ENCODE data around the gene CLNK. TPM values are rescaled to one million over a fixed set of nuclear protein-coding genes. Genes with fewer than 3 reads are reported as not detected.

CLNK gene
- polyA plus RNA-seq, 1 of the 3 experiments (the other 2 are of a cell fraction): not detected

DNA sequence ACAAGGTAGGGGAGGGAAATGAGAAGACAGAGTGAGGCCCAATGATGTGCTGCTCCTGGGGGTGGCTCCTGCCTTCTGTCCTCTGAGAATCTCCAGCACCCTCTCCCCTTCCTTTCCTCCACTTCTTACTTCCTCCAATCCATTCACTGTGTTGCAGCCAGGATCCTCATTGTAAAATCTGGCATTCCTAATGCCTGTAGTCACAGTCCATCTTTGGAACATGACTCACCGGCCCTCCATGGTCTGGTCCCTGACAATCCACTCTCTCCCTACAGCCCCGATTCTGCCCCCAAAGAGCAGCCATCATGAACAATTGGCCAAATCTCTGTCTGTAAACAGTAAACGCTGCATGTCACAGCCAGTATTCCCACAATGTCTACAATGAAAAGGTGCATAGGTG is 72.9 kb downstream of the CLNK start:
- H3F3A ChIP-seq (replicated peaks; ENCODE audit: insufficient read depth): no peaks in the 10 kb centered on the region
- no peak overlapping the region for H3K4me3 ChIP-seq (ENCODE audit: low read depth in 2 of 2, low read length in 1 of 2)
- 0% methylated on average over 3 of the region's 3 CpGs for WGBS (ENCODE audit: low lambda C conversion rate)
- no peaks in the 10 kb centered on the region for H4K20me1 ChIP-seq (ENCODE audit: insufficient read depth)
- peak overlapping the region; percentile 25 for H3K4me2 ChIP-seq
- H3K9me2 ChIP-seq: no peaks in the 10 kb centered on the region
- peak overlapping the region; percentile 71; the same call in 1 of the 2 replicates for H2AFZ ChIP-seq (ENCODE audit: low read depth)
- no peaks in the 10 kb centered on the region for H3K36me3 ChIP-seq (replicated peaks in 1 of 2; ENCODE audit: control insufficient read depth in 1 of 2, insufficient read depth in 2 of 2, low read length in 1 of 2)
- POLR2A ChIA-PET: no interaction called here
- H3K9ac ChIP-seq: no peak overlapping the region
- TF ChIP-seq, protein P1, sequence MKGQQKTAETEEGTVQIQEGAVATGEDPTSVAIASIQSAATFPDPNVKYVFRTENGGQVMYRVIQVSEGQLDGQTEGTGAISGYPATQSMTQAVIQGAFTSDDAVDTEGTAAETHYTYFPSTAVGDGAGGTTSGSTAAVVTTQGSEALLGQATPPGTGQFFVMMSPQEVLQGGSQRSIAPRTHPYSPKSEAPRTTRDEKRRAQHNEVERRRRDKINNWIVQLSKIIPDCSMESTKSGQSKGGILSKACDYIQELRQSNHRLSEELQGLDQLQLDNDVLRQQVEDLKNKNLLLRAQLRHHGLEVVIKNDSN (IDR thresholded peaks at IDR 0.05; ENCODE audit: borderline replicate concordance, low read depth): no peak
- TF ChIP-seq CHD2 (IDR thresholded peaks at IDR 0.05; ENCODE audit: low read length, partially characterized antibody) (no peak), RXRA (IDR thresholded peaks at IDR 0.05; ENCODE audit: borderline replicate concordance, low read depth) (no peak), RCOR1 (IDR thresholded peaks at IDR 0.05; ENCODE audit: low read length) (no peak), FOXM1 (IDR thresholded peaks at IDR 0.05; ENCODE audit: low read depth) (no peak), NRF1 (IDR thresholded peaks at IDR 0.05; ENCODE audit: low read depth, low read length) (no peak), EP300 (IDR thresholded peaks at IDR 0.05; ENCODE audit: borderline replicate concordance in 1 of 2, low read depth in 1 of 2, low read length in 1 of 2) (no peak), NFIC (IDR thresholded peaks at IDR 0.05; ENCODE audit: borderline replicate concordance) (no peak), EZH2phosphoT487 (IDR thresholded peaks at IDR 0.05; ENCODE audit: borderline replicate concordance, low read depth) (no peak), MEF2A (IDR thresholded peaks at IDR 0.05; ENCODE audit: borderline replicate concordance, low read depth) (peak; percentile 96), SIN3A (IDR thresholded peaks at IDR 0.05; ENCODE audit: borderline replicate concordance, low read depth, low read length) (no peak), TCF12 (IDR thresholded peaks at IDR 0.05) (0 out of 2 replicates have a peak, but pooled peaks have one; percentile 12), JUND (IDR thresholded peaks at IDR 0.05) (peak; percentile 54), FOSL2 (IDR thresholded peaks at IDR 0.05; ENCODE audit: borderline replicate concordance, low read depth) (peak; percentile 57; the same call in 1 of the 2 replicates), TAF1 (IDR thresholded peaks at IDR 0.05; ENCODE audit: borderline replicate concordance, low read depth, low read length) (no peak)
- TF ChIP-seq, protein P2, sequence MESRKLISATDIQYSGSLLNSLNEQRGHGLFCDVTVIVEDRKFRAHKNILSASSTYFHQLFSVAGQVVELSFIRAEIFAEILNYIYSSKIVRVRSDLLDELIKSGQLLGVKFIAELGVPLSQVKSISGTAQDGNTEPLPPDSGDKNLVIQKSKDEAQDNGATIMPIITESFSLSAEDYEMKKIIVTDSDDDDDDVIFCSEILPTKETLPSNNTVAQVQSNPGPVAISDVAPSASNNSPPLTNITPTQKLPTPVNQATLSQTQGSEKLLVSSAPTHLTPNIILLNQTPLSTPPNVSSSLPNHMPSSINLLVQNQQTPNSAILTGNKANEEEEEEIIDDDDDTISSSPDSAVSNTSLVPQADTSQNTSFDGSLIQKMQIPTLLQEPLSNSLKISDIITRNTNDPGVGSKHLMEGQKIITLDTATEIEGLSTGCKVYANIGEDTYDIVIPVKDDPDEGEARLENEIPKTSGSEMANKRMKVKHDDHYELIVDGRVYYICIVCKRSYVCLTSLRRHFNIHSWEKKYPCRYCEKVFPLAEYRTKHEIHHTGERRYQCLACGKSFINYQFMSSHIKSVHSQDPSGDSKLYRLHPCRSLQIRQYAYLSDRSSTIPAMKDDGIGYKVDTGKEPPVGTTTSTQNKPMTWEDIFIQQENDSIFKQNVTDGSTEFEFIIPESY (IDR thresholded peaks at IDR 0.05; ENCODE audit: borderline replicate concordance, low read depth): no peak
- TF ChIP-seq, protein P3, sequence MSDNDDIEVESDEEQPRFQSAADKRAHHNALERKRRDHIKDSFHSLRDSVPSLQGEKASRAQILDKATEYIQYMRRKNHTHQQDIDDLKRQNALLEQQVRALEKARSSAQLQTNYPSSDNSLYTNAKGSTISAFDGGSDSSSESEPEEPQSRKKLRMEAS (IDR thresholded peaks at IDR 0.05; ENCODE audit: low read depth): no peak
- TF ChIP-seq, protein P4, sequence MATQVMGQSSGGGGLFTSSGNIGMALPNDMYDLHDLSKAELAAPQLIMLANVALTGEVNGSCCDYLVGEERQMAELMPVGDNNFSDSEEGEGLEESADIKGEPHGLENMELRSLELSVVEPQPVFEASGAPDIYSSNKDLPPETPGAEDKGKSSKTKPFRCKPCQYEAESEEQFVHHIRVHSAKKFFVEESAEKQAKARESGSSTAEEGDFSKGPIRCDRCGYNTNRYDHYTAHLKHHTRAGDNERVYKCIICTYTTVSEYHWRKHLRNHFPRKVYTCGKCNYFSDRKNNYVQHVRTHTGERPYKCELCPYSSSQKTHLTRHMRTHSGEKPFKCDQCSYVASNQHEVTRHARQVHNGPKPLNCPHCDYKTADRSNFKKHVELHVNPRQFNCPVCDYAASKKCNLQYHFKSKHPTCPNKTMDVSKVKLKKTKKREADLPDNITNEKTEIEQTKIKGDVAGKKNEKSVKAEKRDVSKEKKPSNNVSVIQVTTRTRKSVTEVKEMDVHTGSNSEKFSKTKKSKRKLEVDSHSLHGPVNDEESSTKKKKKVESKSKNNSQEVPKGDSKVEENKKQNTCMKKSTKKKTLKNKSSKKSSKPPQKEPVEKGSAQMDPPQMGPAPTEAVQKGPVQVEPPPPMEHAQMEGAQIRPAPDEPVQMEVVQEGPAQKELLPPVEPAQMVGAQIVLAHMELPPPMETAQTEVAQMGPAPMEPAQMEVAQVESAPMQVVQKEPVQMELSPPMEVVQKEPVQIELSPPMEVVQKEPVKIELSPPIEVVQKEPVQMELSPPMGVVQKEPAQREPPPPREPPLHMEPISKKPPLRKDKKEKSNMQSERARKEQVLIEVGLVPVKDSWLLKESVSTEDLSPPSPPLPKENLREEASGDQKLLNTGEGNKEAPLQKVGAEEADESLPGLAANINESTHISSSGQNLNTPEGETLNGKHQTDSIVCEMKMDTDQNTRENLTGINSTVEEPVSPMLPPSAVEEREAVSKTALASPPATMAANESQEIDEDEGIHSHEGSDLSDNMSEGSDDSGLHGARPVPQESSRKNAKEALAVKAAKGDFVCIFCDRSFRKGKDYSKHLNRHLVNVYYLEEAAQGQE (IDR thresholded peaks at IDR 0.05; ENCODE audit: low read depth, low read length): no peak
- CTCF ChIA-PET: no interaction called here
- peak overlapping the region in 1 of 2 experiments; percentile 43; a peak in 1 of 4 replicates for H3K27ac ChIP-seq (ENCODE audit: low read depth in 2 of 2, low read length in 1 of 2)
- H3K4me1 ChIP-seq (ENCODE audit: control insufficient read depth in 1 of 2, insufficient read depth in 2 of 2, low read depth in 1 of 2, low read length in 1 of 2): no peaks in the 10 kb centered on the region
- DNase-seq: no peak
- no peaks in the 10 kb centered on the region for H3K9me3 ChIP-seq
- H3K27me3 ChIP-seq (ENCODE audit: insufficient read depth): no peaks in the 10 kb centered on the region
- H3K79me2 ChIP-seq (ENCODE audit: insufficient read depth): no peaks in the 10 kb centered on the region
